Mucosa of stomach (tissue), 1 donor: ENCODE results near the gene CDSN.
"Not testable (repeated sequence)": the region's sequence is repeated elsewhere in the genome, so short reads cannot be mapped to it uniquely, and the experiment has no call there.

Source experiments
- H3K27me3 ChIP-seq: one replicate; pipeline ENCODE4 v1.7.0; 2013; ENCODE audit warnings: mild to moderate bottlenecking, low read length; ENCODE audit not compliant: control insufficient read depth, insufficient read depth
- H3K36me3 ChIP-seq: one replicate; pipeline ENCODE4 v1.7.0; 2013; ENCODE audit warnings: low read length; ENCODE audit not compliant: control insufficient read depth, insufficient read depth
- H3K4me1 ChIP-seq: one replicate; pipeline ENCODE4 v1.7.0; 2013; ENCODE audit warnings: mild to moderate bottlenecking, low read length; ENCODE audit not compliant: control insufficient read depth, insufficient read depth
- H3K4me3 ChIP-seq: one replicate; pipeline ENCODE4 v1.7.0; 2013; ENCODE audit warnings: low read length
- H3K9ac ChIP-seq: one replicate; pipeline ENCODE4 v1.7.0; 2013; ENCODE audit warnings: mild to moderate bottlenecking, low read length, moderate library complexity
- H3K9me3 ChIP-seq: one replicate; pipeline ENCODE4 v1.7.0; 2013; ENCODE audit warnings: mild to moderate bottlenecking, low read length, moderate library complexity; ENCODE audit not compliant: control insufficient read depth
- donor health status: Pancreatic carcinoma.

The CDSN gene

GRCh38 chr6:31120151-31120915 is at the start of gene CDSN:
Gene CDSN, minus strand, starts transcription at chr6:31120446. Its CDS starts 27 bp downstream, at chr6:31120419.
- Histone ChIP-seq H3K4me3 (no peak within 1 kb of the TSS), H3K9me3 (no peaks in the 10 kb centered on the region), H3K36me3 (no peaks in the 10 kb centered on the region), H3K9ac (no peak within 1 kb of the TSS), H3K27me3 (no peaks in the 10 kb centered on the region), H3K4me1 (peaks cover 24% of the 10 kb centered on the region)

GRCh38 chr6:31169123-31169857 is 49.0 kb upstream of the CDSN start:
- H3K4me3 ChIP-seq: no peak overlapping the region
- H3K9ac ChIP-seq: peak overlapping the region; percentile 39
- H3K27me3 ChIP-seq: no peaks in the 10 kb centered on the region
- H3K4me1 ChIP-seq: peaks cover 19% of the 10 kb centered on the region
- no peaks in the 10 kb centered on the region for H3K9me3 ChIP-seq
- no peaks in the 10 kb centered on the region for H3K36me3 ChIP-seq

GRCh38 chr6:31168606-31169005 is 48.4 kb upstream of the CDSN start:
- Histone ChIP-seq H3K4me1 (peaks cover 19% of the 10 kb centered on the region), H3K27me3 (no peaks in the 10 kb centered on the region), H3K4me3 (no peak overlapping the region), H3K9ac (no peak overlapping the region), H3K36me3 (no peaks in the 10 kb centered on the region), H3K9me3 (no peaks in the 10 kb centered on the region)

GRCh38 chr6:31165986-31166385 is 45.7 kb upstream of the CDSN start:
- no peaks in the 10 kb centered on the region for H3K36me3 ChIP-seq
- no peak overlapping the region for H3K9ac ChIP-seq
- no peaks in the 10 kb centered on the region for H3K9me3 ChIP-seq
- H3K27me3 ChIP-seq: no peaks in the 10 kb centered on the region
- peaks cover 15% of the 10 kb centered on the region for H3K4me1 ChIP-seq
- H3K4me3 ChIP-seq: no peak overlapping the region

- not testable (repeated sequence) for H3K4me3 ChIP-seq, H3K36me3 ChIP-seq, H3K9me3 ChIP-seq, H3K27me3 ChIP-seq, H3K9ac ChIP-seq
- peaks cover 12% of the 10 kb centered on the region for H3K4me1 ChIP-seq
These were observed 45.0 kb upstream of the CDSN start for GRCh38 chr6:31165064-31165832.

GRCh38 chr6:31164475-31165063 is 44.3 kb upstream of the CDSN start:
- not testable (repeated sequence) for H3K9ac ChIP-seq, H3K9me3 ChIP-seq, H3K36me3 ChIP-seq, H3K27me3 ChIP-seq, H3K4me1 ChIP-seq, H3K4me3 ChIP-seq

GRCh38 chr6:31163922-31164321 is 43.7 kb upstream of the CDSN start:
- Histone ChIP-seq H3K9me3 (no peaks in the 10 kb centered on the region), H3K4me3 (no peak overlapping the region), H3K36me3 (no peaks in the 10 kb centered on the region), H3K4me1 (peaks cover 8% of the 10 kb centered on the region), H3K27me3 (no peaks in the 10 kb centered on the region), H3K9ac (no peak overlapping the region)

- no peak overlapping the region for H3K9ac ChIP-seq
- H3K9me3 ChIP-seq: no peaks in the 10 kb centered on the region
- no peaks in the 10 kb centered on the region for H3K36me3 ChIP-seq
- peaks cover 12% of the 10 kb centered on the region for H3K4me1 ChIP-seq
- H3K27me3 ChIP-seq: no peaks in the 10 kb centered on the region
- no peak overlapping the region for H3K4me3 ChIP-seq
These were observed 42.4 kb upstream of the CDSN start for GRCh38 chr6:31162463-31163165.

- H3K4me3 ChIP-seq: no peak overlapping the region
- H3K36me3 ChIP-seq: no peaks in the 10 kb centered on the region
- no peak overlapping the region for H3K9ac ChIP-seq
- peaks cover 22% of the 10 kb centered on the region for H3K4me1 ChIP-seq
- no peaks in the 10 kb centered on the region for H3K9me3 ChIP-seq
- H3K27me3 ChIP-seq: no peaks in the 10 kb centered on the region
These were observed 41.2 kb upstream of the CDSN start for GRCh38 chr6:31161216-31162126.

- Histone ChIP-seq H3K4me3 (peak overlapping the region; percentile 61), H3K36me3 (no peaks in the 10 kb centered on the region), H3K27me3 (no peaks in the 10 kb centered on the region), H3K9ac (peak overlapping the region; percentile 89), H3K4me1 (peaks cover 22% of the 10 kb centered on the region), H3K9me3 (no peaks in the 10 kb centered on the region)
These were observed 38.9 kb upstream of the CDSN start for GRCh38 chr6:31158863-31159855.
